HG02981 (cell line): ENCODE data around the gene TRAF7.
"Not testable (repeated sequence)": the region's sequence is repeated elsewhere in the genome, so short reads cannot be mapped to it uniquely, and the experiment has no call there.

Experiments used
- ATAC-seq: cut with Tn5 transposase; IDR thresholded peaks from one replicate; pipeline ENCODE4 v1.9.1; 2021; ENCODE audit warnings: mild to moderate bottlenecking, moderate library complexity; ENCODE audit not compliant: unreplicated experiment

The TRAF7 gene

DNA sequence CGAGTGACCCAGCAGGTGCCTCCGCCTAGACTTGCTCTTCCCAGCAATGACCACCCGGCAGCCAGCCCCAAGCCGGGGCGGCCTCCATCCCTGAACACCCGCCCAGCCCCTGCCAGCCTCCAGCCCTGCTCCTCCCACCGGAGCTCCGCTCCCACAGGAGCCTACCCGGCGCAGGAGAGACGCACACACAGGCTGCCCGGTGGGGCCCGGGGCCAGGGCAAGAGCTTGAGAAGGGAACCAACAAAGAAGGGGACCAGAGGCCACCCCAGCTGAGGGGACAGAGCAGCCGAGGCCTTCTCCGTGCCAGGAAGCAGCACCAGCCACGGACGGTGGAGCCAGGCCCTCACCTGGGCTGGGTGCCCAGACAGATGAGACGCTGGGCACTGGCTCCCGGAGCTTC is 33.7 kb upstream of the TRAF7 start:
- ATAC-seq: no peak

GRCh38 chr16:2122429-2122828 is 33.2 kb upstream of the TRAF7 start:
- ATAC-seq: no peak

DNA sequence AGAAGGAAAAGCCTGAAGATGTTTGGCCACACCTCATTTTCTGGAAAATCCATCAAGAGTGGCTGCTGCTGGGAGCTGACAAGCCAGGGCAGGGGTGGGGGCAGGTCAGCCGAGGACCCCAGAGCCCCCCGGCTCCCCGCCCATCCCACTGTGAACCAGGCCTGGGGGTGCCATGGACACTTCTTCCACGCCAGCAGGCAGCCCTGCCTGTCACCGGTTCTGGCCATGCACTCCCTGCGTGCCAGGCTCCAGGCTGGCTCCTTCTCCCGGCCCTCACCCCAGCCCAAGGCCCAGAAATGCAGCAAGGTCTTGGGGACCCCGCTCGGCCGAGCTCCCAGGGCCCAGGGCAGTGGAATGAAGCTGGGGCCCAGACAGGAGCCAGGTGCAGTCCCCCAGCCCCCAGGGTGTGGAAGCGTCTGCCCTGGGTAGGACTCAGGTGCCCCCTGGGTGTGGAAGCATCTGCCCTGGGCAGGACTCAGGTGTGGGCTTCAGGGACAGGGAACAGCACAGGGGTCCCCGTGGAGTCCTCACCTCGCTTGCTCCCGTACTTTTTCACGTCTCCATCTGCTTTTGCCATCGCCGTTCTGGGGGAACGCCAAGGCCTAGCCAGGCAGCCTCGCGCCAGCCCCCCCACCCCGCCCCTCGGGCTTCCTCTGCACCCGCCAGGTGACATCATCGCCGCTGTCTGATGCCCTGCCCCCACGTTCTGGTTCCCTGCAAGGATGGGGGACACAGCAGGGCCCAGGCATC is 32.5 kb upstream of the TRAF7 start:
- ATAC-seq: not testable (repeated sequence)

DNA sequence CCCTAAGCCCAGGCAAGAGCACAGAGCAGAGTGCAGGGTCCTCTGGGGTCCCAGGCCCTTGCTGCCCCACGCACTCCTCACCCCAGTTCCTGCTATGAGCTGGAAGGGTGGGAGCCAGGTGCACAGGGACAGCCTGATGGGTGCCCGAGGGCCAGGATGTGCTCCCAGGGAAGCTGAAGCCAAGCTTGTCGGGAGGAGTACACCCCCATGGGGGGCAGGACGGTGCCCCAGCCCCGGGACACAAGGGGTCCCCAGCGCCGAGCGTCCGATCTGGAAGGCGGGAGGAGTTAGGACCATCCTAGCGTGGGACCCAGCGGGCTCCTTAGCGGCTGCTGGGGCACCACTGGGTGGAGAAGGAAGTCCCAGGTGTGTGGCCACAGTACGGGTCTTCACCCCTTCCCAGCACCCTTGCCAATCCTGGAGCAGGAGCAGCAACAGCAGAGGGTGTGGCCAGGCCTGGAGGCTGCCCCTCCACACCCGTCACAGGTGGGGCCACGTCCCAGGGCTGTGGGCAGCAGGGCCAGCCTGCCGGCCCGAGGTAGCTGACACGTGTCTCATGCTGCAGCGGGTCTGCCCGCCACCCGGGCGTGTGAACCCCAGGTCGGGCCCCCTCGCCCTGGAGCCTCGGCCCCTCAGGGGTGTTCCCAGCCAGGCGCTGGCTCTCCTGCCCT is 31.7 kb upstream of the TRAF7 start:
- ATAC-seq: not testable (repeated sequence)

- ATAC-seq: not testable (repeated sequence)
Measured at GRCh38 chr16:2124377-2124693, 31.2 kb upstream of the TRAF7 start.

DNA sequence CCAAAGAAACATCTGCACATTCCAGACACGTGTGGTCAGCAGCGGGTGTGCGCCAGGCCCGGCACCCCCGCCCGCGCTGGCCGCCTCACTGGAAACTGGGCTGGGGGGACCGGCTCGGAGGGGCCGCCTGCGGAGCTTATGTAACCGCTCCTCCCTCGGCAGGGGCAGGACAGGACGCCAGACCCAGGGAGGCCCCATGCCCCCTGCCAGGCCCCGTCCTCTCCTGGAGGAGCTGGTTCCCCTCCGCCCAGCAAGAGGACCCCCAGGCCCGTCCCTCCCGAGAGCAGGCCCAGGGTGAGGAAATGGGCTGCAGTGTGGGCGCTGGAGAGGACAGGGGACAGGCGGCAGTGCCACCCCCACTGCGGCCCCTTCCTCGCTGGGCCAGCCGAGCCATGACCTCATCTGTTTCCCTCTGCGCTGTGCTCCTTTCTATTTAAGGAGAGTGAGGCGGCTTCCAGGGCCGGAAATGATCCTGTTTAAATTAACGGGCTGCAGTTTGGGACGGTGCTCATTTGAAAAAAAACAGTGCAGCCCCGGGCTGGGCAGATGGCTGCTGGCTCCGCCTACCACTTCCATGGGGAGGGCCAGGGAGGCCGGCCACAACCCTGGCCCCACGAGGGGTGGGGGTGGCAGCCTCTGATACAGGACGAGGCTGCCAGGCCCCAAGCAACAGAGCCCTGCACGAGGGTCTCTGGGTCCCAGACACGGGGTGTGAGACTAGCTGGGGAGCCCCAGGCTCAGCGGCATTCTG is 30.7 kb upstream of the TRAF7 start:
- ATAC-seq: not testable (repeated sequence)

DNA sequence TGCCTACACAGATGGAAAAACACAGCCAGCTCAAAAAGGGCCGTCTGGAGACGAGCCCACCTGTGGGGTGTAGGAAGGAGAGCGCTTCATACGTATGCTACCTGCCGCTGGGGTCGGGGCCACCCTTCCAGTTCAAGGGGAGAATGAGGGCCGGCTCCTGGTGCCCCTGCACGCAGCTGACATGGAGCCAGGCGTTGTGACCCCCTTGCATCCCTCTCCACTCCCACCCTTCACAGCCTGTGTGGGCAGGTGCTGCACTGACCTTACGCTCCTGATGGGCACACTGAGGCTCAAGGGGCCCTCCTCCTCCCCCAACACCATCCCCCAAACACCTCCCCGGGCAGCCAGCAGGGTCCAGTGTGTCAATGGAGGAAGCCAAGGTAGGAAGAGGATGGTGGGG is 30.0 kb upstream of the TRAF7 start:
- ATAC-seq: not testable (repeated sequence)

DNA sequence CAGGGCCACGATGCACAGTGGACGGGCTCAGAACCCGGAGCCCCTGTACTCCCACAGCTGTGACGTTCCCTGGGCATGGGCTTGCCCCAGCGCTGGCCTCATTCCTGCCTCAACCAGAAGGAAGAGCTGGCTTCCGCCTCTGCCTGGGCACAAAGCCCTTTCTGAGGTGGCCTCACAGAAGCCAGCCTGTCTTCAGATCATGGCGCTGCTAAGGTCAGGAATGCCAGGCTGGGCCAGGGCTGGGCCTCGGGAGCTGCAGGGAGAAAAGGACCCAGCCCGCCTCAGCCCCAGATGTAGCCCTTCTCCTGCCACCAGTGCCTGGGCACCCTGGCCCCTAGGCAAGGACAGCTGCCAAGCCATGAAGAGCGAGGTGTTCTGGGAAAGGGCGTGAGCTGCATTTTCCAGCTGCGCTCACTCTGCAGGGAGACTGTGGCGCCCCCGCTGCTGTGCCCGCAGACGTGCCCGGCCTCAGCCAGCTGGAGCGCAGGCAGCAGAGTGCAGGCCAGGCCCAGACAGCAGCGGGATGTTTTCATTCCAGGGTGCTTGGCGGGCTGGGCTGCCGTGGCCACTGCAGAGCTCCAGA is 29.3 kb upstream of the TRAF7 start:
- ATAC-seq: not testable (repeated sequence)

GRCh38 chr16:2126928-2127556 is 28.5 kb upstream of the TRAF7 start:
- ATAC-seq: not testable (repeated sequence)

DNA sequence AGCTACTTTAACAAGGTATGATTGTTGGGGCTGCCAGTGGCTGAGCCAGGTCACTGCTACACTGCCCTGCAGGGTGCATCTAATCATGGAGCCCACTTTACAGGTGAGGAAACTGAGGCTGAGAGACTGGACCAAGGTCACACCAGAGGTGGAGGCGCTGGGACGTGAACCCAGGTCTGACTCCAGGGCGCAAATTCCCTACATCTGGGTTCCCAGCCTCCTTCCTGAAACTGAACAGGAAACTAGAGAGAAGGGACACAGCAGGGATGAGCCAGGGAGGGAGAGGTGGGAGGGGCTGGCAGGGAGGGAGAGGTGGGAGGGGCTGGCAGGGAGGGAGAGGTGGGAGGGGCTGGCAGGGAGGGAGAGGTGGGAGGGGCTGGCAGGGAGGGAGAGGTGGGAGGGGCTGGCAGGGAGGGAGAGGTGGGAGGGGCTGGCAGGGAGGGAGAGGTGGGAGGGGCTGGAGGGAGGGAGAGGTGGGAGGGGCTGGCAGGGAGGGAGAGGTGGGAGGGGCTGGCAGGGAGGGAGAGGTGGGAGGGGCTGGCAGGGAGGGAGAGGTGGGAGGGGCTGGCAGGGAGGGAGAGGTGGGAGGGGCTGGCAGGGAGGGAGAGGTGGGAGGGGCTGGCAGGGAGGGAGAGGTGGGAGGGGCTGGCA is 27.8 kb upstream of the TRAF7 start:
- not testable (repeated sequence) for ATAC-seq

DNA sequence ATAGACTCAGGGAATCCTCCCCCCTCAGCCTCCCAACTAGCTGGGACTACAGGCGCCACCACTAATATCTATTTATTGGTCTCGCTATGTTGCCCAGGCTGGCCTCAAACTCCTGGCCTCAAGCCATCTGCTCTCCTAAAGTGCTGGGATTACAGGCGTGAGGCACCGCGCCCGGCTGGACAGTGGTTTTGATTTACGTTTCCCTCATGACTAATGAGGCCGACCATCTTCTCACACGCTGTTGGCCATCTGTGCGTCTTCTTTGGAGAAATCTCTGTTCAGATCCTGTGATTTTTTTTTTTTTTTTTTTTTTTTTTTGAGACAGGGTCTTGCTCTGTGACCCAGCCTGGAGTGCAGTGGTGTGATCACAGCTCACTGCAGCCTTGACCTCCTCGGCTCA is 26.3 kb upstream of the TRAF7 start:
- not testable (repeated sequence) for ATAC-seq

- ATAC-seq: not testable (repeated sequence)
Measured at GRCh38 chr16:2129890-2130447, 25.6 kb upstream of the TRAF7 start.

GRCh38 chr16:2133797-2134196 is 21.8 kb upstream of the TRAF7 start:
- not testable (repeated sequence) for ATAC-seq

DNA sequence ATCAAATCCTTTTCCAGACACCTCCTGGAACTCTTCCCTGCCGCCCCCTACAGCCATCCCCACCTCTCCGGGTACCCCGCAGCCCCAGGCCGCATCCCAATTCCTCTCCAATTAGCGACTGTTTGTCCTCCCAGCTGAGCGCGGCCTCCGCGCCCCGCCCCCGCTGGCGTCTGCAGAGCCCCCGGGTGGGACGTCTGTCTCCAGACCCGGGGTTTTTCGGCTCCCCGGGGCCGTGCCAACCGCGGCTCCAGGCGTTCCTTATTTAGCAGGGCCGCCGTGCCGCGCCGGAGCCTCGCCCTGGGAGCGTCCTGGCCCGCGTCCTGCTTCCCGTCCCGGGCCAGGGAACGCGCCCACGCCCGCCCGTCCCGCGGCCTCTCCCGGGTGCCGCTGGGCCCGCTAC is 20.5 kb upstream of the TRAF7 start:
- not testable (repeated sequence) for ATAC-seq

DNA sequence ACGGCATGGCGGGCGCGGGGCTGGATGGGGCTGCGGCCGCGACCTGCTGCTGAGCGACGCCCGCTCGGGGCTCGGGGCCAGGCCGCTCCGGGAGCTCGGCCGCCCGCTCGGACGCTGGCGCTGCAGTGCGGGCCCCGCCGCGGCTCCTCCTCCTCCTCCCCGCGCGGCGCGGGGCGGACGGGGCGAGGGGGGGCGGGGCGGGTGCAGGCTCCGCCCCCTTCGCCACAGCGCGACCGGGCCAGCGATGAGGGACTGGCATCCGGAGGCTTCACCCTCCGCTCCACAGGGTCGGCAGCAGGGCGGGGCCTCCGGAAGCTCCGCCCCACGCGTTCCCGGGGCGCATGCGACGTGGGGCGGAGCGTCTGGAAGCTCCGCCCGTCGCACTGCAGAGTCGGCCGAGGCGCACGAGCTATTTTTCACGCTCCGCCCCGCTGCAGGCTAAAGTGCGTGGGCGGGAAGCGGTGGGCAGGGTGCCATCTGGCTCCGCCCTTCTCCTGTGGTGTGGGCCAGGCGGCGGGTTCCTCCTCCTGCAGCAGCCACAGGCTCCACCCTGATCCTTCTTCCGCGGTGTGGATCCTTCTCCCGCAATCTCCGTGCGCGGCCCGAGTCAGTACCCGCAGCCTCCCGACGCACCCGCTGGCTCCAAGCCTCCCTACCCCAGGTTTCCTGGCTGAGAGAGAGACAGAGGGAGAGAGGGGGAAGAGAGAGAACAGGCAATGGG is 19.7 kb upstream of the TRAF7 start, which contains the start of gene PKD1:
PKD1 (minus strand) TSS at position 129 of the 721 bp plus-strand sequence. CDS start 209 bp downstream, outside the sequence.
- ATAC-seq: not testable (repeated sequence)

DNA sequence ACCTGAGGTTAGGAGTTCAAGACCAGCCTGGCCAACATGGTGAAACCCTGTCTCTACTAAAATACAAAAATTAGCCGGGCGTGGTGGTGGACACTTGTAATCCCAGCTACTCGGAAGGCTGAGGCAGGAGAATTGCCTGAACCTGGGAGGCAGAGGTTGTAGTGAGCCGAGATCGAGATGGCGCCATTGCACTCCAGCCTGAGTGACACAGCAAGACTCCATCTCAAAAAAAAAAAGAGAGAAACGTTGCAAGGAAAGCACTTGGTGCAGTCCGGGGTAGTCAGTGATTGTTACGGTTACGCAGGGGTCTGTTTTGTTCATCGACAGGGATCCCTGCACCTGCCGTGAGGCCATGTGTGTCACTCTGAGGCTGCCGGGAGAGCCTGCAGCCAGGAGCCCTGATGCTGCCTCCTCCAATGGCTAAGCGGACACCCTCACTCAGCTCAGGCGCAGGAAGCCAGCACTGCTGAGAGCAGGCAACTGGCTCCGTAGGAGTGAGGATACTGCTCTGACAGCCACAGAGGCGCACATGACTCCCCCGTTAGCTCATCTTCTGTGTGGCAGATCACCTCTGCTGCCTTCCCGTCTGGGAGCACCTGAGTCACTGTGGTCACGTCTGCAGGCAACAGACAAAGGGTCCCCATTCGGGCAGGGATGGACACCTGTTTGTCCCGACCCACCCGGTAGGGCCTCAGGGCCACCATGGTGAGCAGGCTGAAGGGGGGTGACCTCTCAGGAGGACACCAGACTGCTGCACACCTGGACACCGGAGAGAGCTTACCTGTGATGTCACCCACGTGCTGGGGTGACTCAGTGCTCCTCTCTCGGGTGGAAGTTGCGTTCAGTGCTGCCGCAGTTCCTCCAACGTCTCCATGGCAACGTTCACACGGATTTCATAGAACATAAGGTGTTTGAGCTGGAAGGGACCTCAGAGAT is 12.4 kb upstream of the TRAF7 start:
- no peak for ATAC-seq

GRCh38 chr16:2143878-2144485 is 11.6 kb upstream of the TRAF7 start:
- ATAC-seq: no peak

GRCh38 chr16:2145843-2146242 is 9.7 kb upstream of the TRAF7 start:
- ATAC-seq: no peak
